H9 (cell line): ENCODE data around the gene ARHGAP12. TPM values are rescaled to one million over a fixed set of nuclear protein-coding genes. Genes with fewer than 3 reads are reported as not detected.

Experiments
- DNase-seq: peaks from one replicate; pipeline ENCODE4 v3.0.0-alpha.2; 2017
- H2AFZ ChIP-seq: one replicate; pipeline ENCODE4 v1.6.1; 2013; ENCODE audit warnings: mild to moderate bottlenecking, low read length, control low read depth, moderate library complexity
- H2AK5ac ChIP-seq: 2 replicates; pipeline ENCODE4 v1.6.1; 2013; ENCODE audit warnings: low read length, control low read depth, mixed read lengths; ENCODE audit not compliant: insufficient read length
- H2BK120ac ChIP-seq: one replicate; pipeline ENCODE4 v1.6.1; 2013; ENCODE audit warnings: low read depth, mild to moderate bottlenecking, low read length, control low read depth, inconsistent platforms; ENCODE audit not compliant: poor library complexity, severe bottlenecking
- H2BK12ac ChIP-seq: 2 replicates; pipeline ENCODE4 v1.6.1; 2013; ENCODE audit warnings: low read length, control low read depth, mixed read lengths, low read depth; ENCODE audit not compliant: insufficient read length
- H2BK15ac ChIP-seq: 2 replicates; pipeline ENCODE4 v1.6.1; 2013; ENCODE audit warnings: low read depth, low read length, control low read depth
- H2BK20ac ChIP-seq: one replicate; pipeline ENCODE4 v1.6.1; 2013; ENCODE audit warnings: low read depth, mild to moderate bottlenecking, low read length, control low read depth, inconsistent platforms; ENCODE audit not compliant: poor library complexity, severe bottlenecking
- H2BK5ac ChIP-seq: 2 replicates; pipeline ENCODE4 v1.6.1; 2013; ENCODE audit warnings: low read length, control low read depth, mixed read lengths; ENCODE audit not compliant: insufficient read length
- H3K14ac ChIP-seq: 2 replicates; pipeline ENCODE4 v1.6.1; 2013; ENCODE audit warnings: low read length, control low read depth; ENCODE audit not compliant: insufficient read depth
- H3K18ac ChIP-seq: 2 replicates; pipeline ENCODE4 v1.6.1; 2013; ENCODE audit warnings: low read depth, mild to moderate bottlenecking, mixed read lengths, low read length, control low read depth; ENCODE audit not compliant: insufficient read length
- H3K23ac ChIP-seq: 2 replicates; pipeline ENCODE4 v1.6.1; 2013; ENCODE audit warnings: low read length, control low read depth, mixed read lengths, low read depth; ENCODE audit not compliant: insufficient read length
- H3K23me2 ChIP-seq: 2 replicates; pipeline ENCODE4 v1.6.1; 2013; ENCODE audit warnings: low read depth, mild to moderate bottlenecking, mixed read lengths, low read length, control low read depth; ENCODE audit not compliant: insufficient read length, poor library complexity, severe bottlenecking
- H3K27ac ChIP-seq: 2 replicates; pipeline ENCODE4 v1.5.1; 2013; ENCODE audit warnings: low read length, control low read depth, mixed read lengths, low read depth; ENCODE audit not compliant: insufficient read length
- H3K27me3 ChIP-seq: 2 replicates; pipeline ENCODE4 v1.6.1; 2013; ENCODE audit warnings: low read length, control low read depth, inconsistent platforms; ENCODE audit not compliant: insufficient read depth
- H3K4ac ChIP-seq: 2 replicates; pipeline ENCODE4 v1.6.1; 2013; ENCODE audit warnings: low read depth, mild to moderate bottlenecking, control low read depth, inconsistent platforms, low read length, moderate library complexity
- H3K4me1 ChIP-seq: 2 replicates; pipeline ENCODE4 v1.6.1; 2013; ENCODE audit warnings: low read length, control low read depth, inconsistent platforms; ENCODE audit not compliant: insufficient read depth
- H3K4me2 ChIP-seq: 2 replicates; pipeline ENCODE4 v1.6.1; 2013; ENCODE audit warnings: low read length, control low read depth, mixed read lengths; ENCODE audit not compliant: insufficient read length, insufficient read depth
- H3K56ac ChIP-seq: 2 replicates; pipeline ENCODE4 v1.6.1; 2013; ENCODE audit warnings: low read depth, mild to moderate bottlenecking, mixed read lengths, low read length, control low read depth; ENCODE audit not compliant: insufficient read length
- H3K79me1 ChIP-seq: 2 replicates; pipeline ENCODE4 v1.6.1; 2013; ENCODE audit warnings: low read depth, mild to moderate bottlenecking, moderate library complexity, low read length, control low read depth, inconsistent platforms; ENCODE audit not compliant: insufficient read depth, poor library complexity, severe bottlenecking
- H3K79me2 ChIP-seq: 2 replicates; pipeline ENCODE4 v1.6.1; 2013; ENCODE audit warnings: low read length, control low read depth, inconsistent platforms; ENCODE audit not compliant: insufficient read depth
- H3K9ac ChIP-seq: 2 replicates; pipeline ENCODE4 v1.6.1; 2013; ENCODE audit warnings: low read length, control low read depth, mixed read lengths; ENCODE audit not compliant: insufficient read length; ENCODE audit errors: extremely low read depth
- H3K9me3 ChIP-seq: one replicate; pipeline ENCODE4 v1.6.1; 2013; ENCODE audit warnings: low read depth, low read length, inconsistent platforms; ENCODE audit not compliant: control insufficient read depth
- H3T11ph ChIP-seq: one replicate; pipeline ENCODE4 v1.6.1; 2013; ENCODE audit warnings: mild to moderate bottlenecking, low read length, control low read depth, inconsistent platforms
- H4K20me1 ChIP-seq: one replicate; pipeline ENCODE4 v1.6.1; 2013; ENCODE audit not compliant: control insufficient read depth, insufficient read length, insufficient read depth
- H4K5ac ChIP-seq: 2 replicates; pipeline ENCODE4 v1.6.1; 2013; ENCODE audit warnings: low read depth, mild to moderate bottlenecking, mixed read lengths, low read length, control low read depth; ENCODE audit not compliant: insufficient read length
- H4K8ac ChIP-seq: replicated peaks from 2 replicates; pipeline ENCODE4 v1.6.1; 2013; ENCODE audit warnings: low read length, control low read depth, mixed read lengths, low read depth; ENCODE audit not compliant: insufficient read length
- H4K91ac ChIP-seq: 2 replicates; pipeline ENCODE4 v1.6.1; 2013; ENCODE audit warnings: low read depth, mild to moderate bottlenecking, moderate library complexity, mixed read lengths, low read length, control low read depth; ENCODE audit not compliant: insufficient read length
- H3K27ac Mint-ChIP-seq, 3 experiments: 2 replicates in 2 of 3; 3 replicates in 1 of 3; pipeline ENCODE4 v1.8.0; 2020 to 2021; ENCODE audit warnings: mixed read lengths in 3 of 3, mild to moderate bottlenecking in 1 of 3, moderate library complexity in 1 of 3
- H3K27me3 Mint-ChIP-seq: 2 replicates; pipeline ENCODE4 v1.8.0; 2021; ENCODE audit warnings: low read depth, mild to moderate bottlenecking, moderate library complexity, mixed read lengths
- H3K36me3 Mint-ChIP-seq, 3 experiments: 2 replicates in 2 of 3; 3 replicates in 1 of 3; pipeline ENCODE4 v1.8.0; 2020 to 2021; ENCODE audit warnings: low read depth in 3 of 3, mixed read lengths in 3 of 3; ENCODE audit not compliant: insufficient read depth in 1 of 3
- H3K4me1 Mint-ChIP-seq, 2 experiments: 2 replicates each; pipeline ENCODE4 v1.8.0; 2020; ENCODE audit warnings: mixed read lengths in 2 of 2
- H3K4me3 Mint-ChIP-seq, 2 experiments: 2 replicates in 1 of 2; 3 replicates in 1 of 2; pipeline ENCODE4 v1.8.0; 2020 to 2021; ENCODE audit warnings: mild to moderate bottlenecking in 2 of 2, mixed read lengths in 2 of 2, moderate library complexity in 1 of 2
- H3K9me3 Mint-ChIP-seq, 2 experiments: 2 replicates in 1 of 2; 3 replicates in 1 of 2; pipeline ENCODE4 v1.8.0; 2020; ENCODE audit warnings: mild to moderate bottlenecking in 2 of 2, mixed read lengths in 2 of 2, moderate library complexity in 1 of 2
- WGBS: extraction: QIAGEN DNeasy Blood & Tissue Kit; methylation state at CpG from one replicate; pipeline ENCODE4 v1.1.7; 2013; ENCODE audit warnings: missing lambda C conversion rate, low lambda C conversion rate, mixed read lengths; ENCODE audit not compliant: insufficient read length; ENCODE audit errors: extremely low coverage; 5-methylcytosine and 5-hydroxymethylcytosine counted together
- total RNA-seq: library from RNA; stranded (reverse); gene quantifications from 2 replicates; pipeline ENCODE4 v1.2.1, GENCODE V29; 2021
- TF ChIP-seq, protein P1 (sequence below): fragments of 200-600 bp; sonication (generic); conservative IDR thresholded peaks from 3 replicates; pipeline ENCODE4 v1.8.0; 2021; ENCODE audit warnings: antibody characterized with exemption, mild to moderate bottlenecking

The ARHGAP12 gene
- total RNA-seq, 1 experiment from 2014 or later: 34.3 TPM

- Histone ChIP-seq H3K4me2 (no peak overlapping the region), H4K91ac (no peak overlapping the region), H4K8ac (no peak overlapping the region), H3K4ac (no peak overlapping the region), H3K9me3 (no peaks in the 10 kb centered on the region), H3K79me1 (no peaks in the 10 kb centered on the region), H3K23me2 (no peaks in the 10 kb centered on the region), H3K27me3 (no peaks in the 10 kb centered on the region), H3K4me1 (peaks cover 9% of the 10 kb centered on the region; the same call in 1 of the 2 replicates), H2BK15ac (no peak overlapping the region), H2BK120ac (no peak overlapping the region), H4K5ac (no peak overlapping the region), H4K20me1 (no peaks in the 10 kb centered on the region), H2BK12ac (no peak overlapping the region), H2BK5ac (no peak overlapping the region), H3K27ac (no peak overlapping the region), H3K14ac (no peak overlapping the region), H2AFZ (no peak overlapping the region), H2BK20ac (no peak overlapping the region), H3K23ac (no peak overlapping the region), H3T11ph (no peak overlapping the region), H3K9ac (no peak overlapping the region), H2AK5ac (no peak overlapping the region), H3K18ac (no peak overlapping the region), H3K56ac (no peak overlapping the region), H3K79me2 (no peaks in the 10 kb centered on the region)
- TF ChIP-seq, protein P1, sequence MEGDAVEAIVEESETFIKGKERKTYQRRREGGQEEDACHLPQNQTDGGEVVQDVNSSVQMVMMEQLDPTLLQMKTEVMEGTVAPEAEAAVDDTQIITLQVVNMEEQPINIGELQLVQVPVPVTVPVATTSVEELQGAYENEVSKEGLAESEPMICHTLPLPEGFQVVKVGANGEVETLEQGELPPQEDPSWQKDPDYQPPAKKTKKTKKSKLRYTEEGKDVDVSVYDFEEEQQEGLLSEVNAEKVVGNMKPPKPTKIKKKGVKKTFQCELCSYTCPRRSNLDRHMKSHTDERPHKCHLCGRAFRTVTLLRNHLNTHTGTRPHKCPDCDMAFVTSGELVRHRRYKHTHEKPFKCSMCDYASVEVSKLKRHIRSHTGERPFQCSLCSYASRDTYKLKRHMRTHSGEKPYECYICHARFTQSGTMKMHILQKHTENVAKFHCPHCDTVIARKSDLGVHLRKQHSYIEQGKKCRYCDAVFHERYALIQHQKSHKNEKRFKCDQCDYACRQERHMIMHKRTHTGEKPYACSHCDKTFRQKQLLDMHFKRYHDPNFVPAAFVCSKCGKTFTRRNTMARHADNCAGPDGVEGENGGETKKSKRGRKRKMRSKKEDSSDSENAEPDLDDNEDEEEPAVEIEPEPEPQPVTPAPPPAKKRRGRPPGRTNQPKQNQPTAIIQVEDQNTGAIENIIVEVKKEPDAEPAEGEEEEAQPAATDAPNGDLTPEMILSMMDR: no peak
- Mint-ChIP-seq H3K4me3 (no peak overlapping the region), H3K27me3 (no peaks in the 10 kb centered on the region), H3K36me3 (peaks cover 0 to 17% (median 17%) of the 10 kb centered on the region in 3 experiments; a peak in 5 of 7 replicates), H3K4me1 (peaks cover 16 to 21% of the 10 kb centered on the region in 2 experiments), H3K9me3 (peaks cover 11 to 21% of the 10 kb centered on the region in 2 experiments; a peak in 4 of 5 replicates), H3K27ac (no peak overlapping the region)
- WGBS: no CpG with 5 or more reads among the region's 2 CpGs
- DNase-seq: no peak
Measured at GRCh38 chr10:31978156-31978483, 49.5 kb upstream of the ARHGAP12 start.
